ENCODE measurements around the gene SGPP2. TPM values are rescaled to one million over a fixed set of nuclear protein-coding genes. Genes with fewer than 3 reads are reported as not detected.
"Not testable (repeated sequence)": the region's sequence is repeated elsewhere in the genome, so short reads cannot be mapped to it uniquely, and the experiment has no call there.

The SGPP2 gene
- total RNA-seq, 6 experiments from 2014 or later: not detected

- no peak for TF ChIP-seq CTCF (IDR thresholded peaks at IDR 0.05)
- no peaks in the 10 kb centered on the region for H3K36me3 Mint-ChIP-seq (ENCODE audit: low read depth)
- no peak overlapping the region for H3K4me3 Mint-ChIP-seq
- no peaks in the 10 kb centered on the region for H3K4me1 Mint-ChIP-seq (ENCODE audit: low read depth)
- peaks cover 2% of the 10 kb centered on the region; the same call in 1 of the 2 replicates for H3K27me3 Mint-ChIP-seq (ENCODE audit: insufficient read depth)
- H3K27ac Mint-ChIP-seq: no peak overlapping the region
- no peak for DNase-seq
- H3K9me3 Mint-ChIP-seq: peaks cover 26% of the 10 kb centered on the region
These were observed 15.7 kb upstream of the SGPP2 start for GRCh38 chr2:222408684-222409083.

- DNase-seq: peak; percentile 4
- no peak for TF ChIP-seq CTCF (IDR thresholded peaks at IDR 0.05)
- H3K36me3 Mint-ChIP-seq (ENCODE audit: low read depth): no peaks in the 10 kb centered on the region
- H3K9me3 Mint-ChIP-seq: peaks cover 27% of the 10 kb centered on the region
- H3K27ac Mint-ChIP-seq: no peak overlapping the region
- H3K4me1 Mint-ChIP-seq (ENCODE audit: low read depth): no peaks in the 10 kb centered on the region
- H3K4me3 Mint-ChIP-seq: no peak overlapping the region
- H3K27me3 Mint-ChIP-seq (ENCODE audit: insufficient read depth): no peaks in the 10 kb centered on the region
These were observed 13.8 kb upstream of the SGPP2 start for GRCh38 chr2:222410534-222410933.

GRCh38 chr2:222412334-222412733, 12.0 kb upstream of the SGPP2 start:
- peaks cover 31% of the 10 kb centered on the region for H3K9me3 Mint-ChIP-seq
- not testable (repeated sequence) for H3K4me1 Mint-ChIP-seq (ENCODE audit: low read depth); H3K36me3 Mint-ChIP-seq (ENCODE audit: low read depth)

GRCh38 chr2:222413295-222413911, 10.9 kb upstream of the SGPP2 start:
- Mint-ChIP-seq H3K4me1 (ENCODE audit: low read depth) (no peaks in the 10 kb centered on the region), H3K27ac (no peak overlapping the region), H3K36me3 (ENCODE audit: low read depth) (no peaks in the 10 kb centered on the region), H3K4me3 (no peak overlapping the region), H3K9me3 (peaks cover 24% of the 10 kb centered on the region), H3K27me3 (ENCODE audit: insufficient read depth) (no peaks in the 10 kb centered on the region)
- TF ChIP-seq CTCF (IDR thresholded peaks at IDR 0.05): no peak
- DNase-seq: no peak

More at GRCh38 chr2:222412334-222412733, 12.0 kb upstream of the SGPP2 start:
- DNase-seq; H3K27ac Mint-ChIP-seq; H3K27me3 Mint-ChIP-seq (ENCODE audit: insufficient read depth); H3K4me3 Mint-ChIP-seq: not testable (repeated sequence)

- H3K27me3 Mint-ChIP-seq (ENCODE audit: insufficient read depth): no peaks in the 10 kb centered on the region
- no peak overlapping the region for H3K27ac Mint-ChIP-seq
- peaks cover 17% of the 10 kb centered on the region for H3K9me3 Mint-ChIP-seq
- no peaks in the 10 kb centered on the region for H3K36me3 Mint-ChIP-seq (ENCODE audit: low read depth)
- DNase-seq: no peak
- no peak overlapping the region for H3K4me3 Mint-ChIP-seq
- H3K4me1 Mint-ChIP-seq (ENCODE audit: low read depth): no peaks in the 10 kb centered on the region
- no peak for TF ChIP-seq CTCF (IDR thresholded peaks at IDR 0.05)
These were observed 5.6 kb upstream of the SGPP2 start for GRCh38 chr2:222418739-222419138.

GRCh38 chr2:222420508-222420907, 3.8 kb upstream of the SGPP2 start:
- TF ChIP-seq CTCF (IDR thresholded peaks at IDR 0.05): no peak
- Mint-ChIP-seq H3K27me3 (ENCODE audit: insufficient read depth) (peaks cover 2% of the 10 kb centered on the region; the same call in 1 of the 2 replicates), H3K27ac (no peak overlapping the region), H3K9me3 (peaks cover 24% of the 10 kb centered on the region), H3K4me1 (ENCODE audit: low read depth) (no peaks in the 10 kb centered on the region), H3K4me3 (no peak overlapping the region), H3K36me3 (ENCODE audit: low read depth) (no peaks in the 10 kb centered on the region)
- DNase-seq: no peak
